GM23338 (cell line): ENCODE results near the gene SFTPB.

Source experiments
- CREB1 ChIP-seq: fragments of 250-450 bp; sonication (Bioruptor Pico); IDR thresholded peaks from 2 replicates; pipeline ENCODE4 v1.5.0; 2020; ENCODE audit warnings: low read depth, mild to moderate bottlenecking, moderate library complexity
- EZH2 ChIP-seq: fragments of 200-600 bp; sonication (generic); IDR thresholded peaks from one replicate; pipeline ENCODE4 v1.8.0; 2017; ENCODE audit warnings: antibody characterized with exemption, mild to moderate bottlenecking, low read depth; ENCODE audit not compliant: unreplicated experiment
- EZH2phosphoT487 ChIP-seq: fragments of 200-600 bp; sonication (generic); IDR thresholded peaks from one replicate; pipeline ENCODE4 v1.8.1; 2018; ENCODE audit warnings: antibody characterized with exemption; ENCODE audit not compliant: unreplicated experiment
- JUNB ChIP-seq: IDR thresholded peaks from one replicate; pipeline ENCODE4 v1.6.1; 2016; ENCODE audit warnings: antibody characterized with exemption; ENCODE audit not compliant: unreplicated experiment
- NANOG ChIP-seq: IDR thresholded peaks from 2 replicates; pipeline ENCODE4 v1.6.1; 2016; ENCODE audit warnings: antibody characterized with exemption, borderline replicate concordance
- POLR2AphosphoS5 ChIP-seq: IDR thresholded peaks from 2 replicates; pipeline ENCODE4 v1.6.1; 2016; ENCODE audit warnings: antibody characterized with exemption, low read depth
- STAT1 ChIP-seq: IDR thresholded peaks from one replicate; pipeline ENCODE4 v1.6.1; 2016; ENCODE audit warnings: antibody characterized with exemption; ENCODE audit not compliant: unreplicated experiment
- ZNF114 ChIP-seq: fragments of 250-450 bp; sonication (Bioruptor Pico); IDR thresholded peaks from 2 replicates; pipeline ENCODE4 v1.5.0; 2020; ENCODE audit warnings: mild to moderate bottlenecking, moderate library complexity
- ZNF331 ChIP-seq: fragments of 250-450 bp; sonication (Bioruptor Pico); IDR thresholded peaks from 2 replicates; pipeline ENCODE4 v1.5.0; 2020; ENCODE audit warnings: low read depth, mild to moderate bottlenecking, moderate library complexity
- TF ChIP-seq, protein P1 (sequence below), 2 experiments: fragments of 200-600 bp in 1 of 2; sonication (generic) in 1 of 2; conservative IDR thresholded peaks; 2 replicates each; pipeline versions ENCODE4 v1.5.1 to v1.6.1; 2016 to 2017; ENCODE audit warnings: antibody characterized with exemption in 2 of 2, low read depth in 2 of 2, mild to moderate bottlenecking in 2 of 2, moderate library complexity in 1 of 2
- TF ChIP-seq, protein P2 (sequence below): IDR thresholded peaks from one replicate; pipeline ENCODE4 v1.6.1; 2018; ENCODE audit warnings: antibody characterized with exemption; ENCODE audit not compliant: unreplicated experiment
- TF ChIP-seq, protein P3 (sequence below): IDR thresholded peaks from 2 replicates; pipeline ENCODE4 v1.6.1; 2016; ENCODE audit warnings: antibody characterized with exemption
- TF ChIP-seq, protein P4 (sequence below): fragments of 250-450 bp; sonication (Bioruptor Pico); IDR thresholded peaks from 2 replicates; pipeline ENCODE4 v1.5.0; 2020; ENCODE audit warnings: mild to moderate bottlenecking, moderate library complexity

DNA sequence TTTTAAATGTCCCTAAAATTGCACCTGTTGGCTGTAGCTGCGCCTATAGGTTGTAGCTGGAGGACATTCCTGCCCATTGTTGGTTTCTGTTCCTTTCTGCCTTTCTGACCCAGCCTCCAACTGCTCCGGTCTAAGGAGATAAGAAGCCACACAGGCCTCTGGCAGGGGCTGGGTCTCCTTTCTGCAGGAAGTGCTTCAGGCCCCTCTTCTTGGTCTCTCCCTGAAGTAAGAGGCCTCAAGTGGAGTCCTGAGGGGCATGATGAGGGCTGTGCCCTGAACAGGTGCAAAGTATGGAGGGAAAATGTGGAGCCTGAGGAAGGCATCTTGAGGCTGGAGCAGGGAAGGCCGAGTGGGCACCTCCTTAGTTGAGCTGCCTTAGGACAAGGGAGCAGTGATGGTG, 10.4 kb upstream of the SFTPB start:
- TF ChIP-seq EZH2 = no peak
- TF ChIP-seq, protein P1, sequence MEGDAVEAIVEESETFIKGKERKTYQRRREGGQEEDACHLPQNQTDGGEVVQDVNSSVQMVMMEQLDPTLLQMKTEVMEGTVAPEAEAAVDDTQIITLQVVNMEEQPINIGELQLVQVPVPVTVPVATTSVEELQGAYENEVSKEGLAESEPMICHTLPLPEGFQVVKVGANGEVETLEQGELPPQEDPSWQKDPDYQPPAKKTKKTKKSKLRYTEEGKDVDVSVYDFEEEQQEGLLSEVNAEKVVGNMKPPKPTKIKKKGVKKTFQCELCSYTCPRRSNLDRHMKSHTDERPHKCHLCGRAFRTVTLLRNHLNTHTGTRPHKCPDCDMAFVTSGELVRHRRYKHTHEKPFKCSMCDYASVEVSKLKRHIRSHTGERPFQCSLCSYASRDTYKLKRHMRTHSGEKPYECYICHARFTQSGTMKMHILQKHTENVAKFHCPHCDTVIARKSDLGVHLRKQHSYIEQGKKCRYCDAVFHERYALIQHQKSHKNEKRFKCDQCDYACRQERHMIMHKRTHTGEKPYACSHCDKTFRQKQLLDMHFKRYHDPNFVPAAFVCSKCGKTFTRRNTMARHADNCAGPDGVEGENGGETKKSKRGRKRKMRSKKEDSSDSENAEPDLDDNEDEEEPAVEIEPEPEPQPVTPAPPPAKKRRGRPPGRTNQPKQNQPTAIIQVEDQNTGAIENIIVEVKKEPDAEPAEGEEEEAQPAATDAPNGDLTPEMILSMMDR (conservative IDR thresholded peaks at IDR 0.05; ENCODE audit: low read depth in 2 of 2) = no peak
- TF ChIP-seq POLR2AphosphoS5 = no peak
- TF ChIP-seq, protein P2, sequence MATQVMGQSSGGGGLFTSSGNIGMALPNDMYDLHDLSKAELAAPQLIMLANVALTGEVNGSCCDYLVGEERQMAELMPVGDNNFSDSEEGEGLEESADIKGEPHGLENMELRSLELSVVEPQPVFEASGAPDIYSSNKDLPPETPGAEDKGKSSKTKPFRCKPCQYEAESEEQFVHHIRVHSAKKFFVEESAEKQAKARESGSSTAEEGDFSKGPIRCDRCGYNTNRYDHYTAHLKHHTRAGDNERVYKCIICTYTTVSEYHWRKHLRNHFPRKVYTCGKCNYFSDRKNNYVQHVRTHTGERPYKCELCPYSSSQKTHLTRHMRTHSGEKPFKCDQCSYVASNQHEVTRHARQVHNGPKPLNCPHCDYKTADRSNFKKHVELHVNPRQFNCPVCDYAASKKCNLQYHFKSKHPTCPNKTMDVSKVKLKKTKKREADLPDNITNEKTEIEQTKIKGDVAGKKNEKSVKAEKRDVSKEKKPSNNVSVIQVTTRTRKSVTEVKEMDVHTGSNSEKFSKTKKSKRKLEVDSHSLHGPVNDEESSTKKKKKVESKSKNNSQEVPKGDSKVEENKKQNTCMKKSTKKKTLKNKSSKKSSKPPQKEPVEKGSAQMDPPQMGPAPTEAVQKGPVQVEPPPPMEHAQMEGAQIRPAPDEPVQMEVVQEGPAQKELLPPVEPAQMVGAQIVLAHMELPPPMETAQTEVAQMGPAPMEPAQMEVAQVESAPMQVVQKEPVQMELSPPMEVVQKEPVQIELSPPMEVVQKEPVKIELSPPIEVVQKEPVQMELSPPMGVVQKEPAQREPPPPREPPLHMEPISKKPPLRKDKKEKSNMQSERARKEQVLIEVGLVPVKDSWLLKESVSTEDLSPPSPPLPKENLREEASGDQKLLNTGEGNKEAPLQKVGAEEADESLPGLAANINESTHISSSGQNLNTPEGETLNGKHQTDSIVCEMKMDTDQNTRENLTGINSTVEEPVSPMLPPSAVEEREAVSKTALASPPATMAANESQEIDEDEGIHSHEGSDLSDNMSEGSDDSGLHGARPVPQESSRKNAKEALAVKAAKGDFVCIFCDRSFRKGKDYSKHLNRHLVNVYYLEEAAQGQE = no peak
- TF ChIP-seq JUNB = no peak
- no peak for TF ChIP-seq CREB1 (CRISPR knock-in tag)
- TF ChIP-seq, protein P3, sequence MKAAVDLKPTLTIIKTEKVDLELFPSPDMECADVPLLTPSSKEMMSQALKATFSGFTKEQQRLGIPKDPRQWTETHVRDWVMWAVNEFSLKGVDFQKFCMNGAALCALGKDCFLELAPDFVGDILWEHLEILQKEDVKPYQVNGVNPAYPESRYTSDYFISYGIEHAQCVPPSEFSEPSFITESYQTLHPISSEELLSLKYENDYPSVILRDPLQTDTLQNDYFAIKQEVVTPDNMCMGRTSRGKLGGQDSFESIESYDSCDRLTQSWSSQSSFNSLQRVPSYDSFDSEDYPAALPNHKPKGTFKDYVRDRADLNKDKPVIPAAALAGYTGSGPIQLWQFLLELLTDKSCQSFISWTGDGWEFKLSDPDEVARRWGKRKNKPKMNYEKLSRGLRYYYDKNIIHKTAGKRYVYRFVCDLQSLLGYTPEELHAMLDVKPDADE = no peak
- TF ChIP-seq EZH2phosphoT487 = no peak
- no peak for TF ChIP-seq ZNF114 (CRISPR knock-in tag)
- TF ChIP-seq ZNF331 (CRISPR knock-in tag) = no peak
- TF ChIP-seq NANOG = no peak
- TF ChIP-seq, protein P4, sequence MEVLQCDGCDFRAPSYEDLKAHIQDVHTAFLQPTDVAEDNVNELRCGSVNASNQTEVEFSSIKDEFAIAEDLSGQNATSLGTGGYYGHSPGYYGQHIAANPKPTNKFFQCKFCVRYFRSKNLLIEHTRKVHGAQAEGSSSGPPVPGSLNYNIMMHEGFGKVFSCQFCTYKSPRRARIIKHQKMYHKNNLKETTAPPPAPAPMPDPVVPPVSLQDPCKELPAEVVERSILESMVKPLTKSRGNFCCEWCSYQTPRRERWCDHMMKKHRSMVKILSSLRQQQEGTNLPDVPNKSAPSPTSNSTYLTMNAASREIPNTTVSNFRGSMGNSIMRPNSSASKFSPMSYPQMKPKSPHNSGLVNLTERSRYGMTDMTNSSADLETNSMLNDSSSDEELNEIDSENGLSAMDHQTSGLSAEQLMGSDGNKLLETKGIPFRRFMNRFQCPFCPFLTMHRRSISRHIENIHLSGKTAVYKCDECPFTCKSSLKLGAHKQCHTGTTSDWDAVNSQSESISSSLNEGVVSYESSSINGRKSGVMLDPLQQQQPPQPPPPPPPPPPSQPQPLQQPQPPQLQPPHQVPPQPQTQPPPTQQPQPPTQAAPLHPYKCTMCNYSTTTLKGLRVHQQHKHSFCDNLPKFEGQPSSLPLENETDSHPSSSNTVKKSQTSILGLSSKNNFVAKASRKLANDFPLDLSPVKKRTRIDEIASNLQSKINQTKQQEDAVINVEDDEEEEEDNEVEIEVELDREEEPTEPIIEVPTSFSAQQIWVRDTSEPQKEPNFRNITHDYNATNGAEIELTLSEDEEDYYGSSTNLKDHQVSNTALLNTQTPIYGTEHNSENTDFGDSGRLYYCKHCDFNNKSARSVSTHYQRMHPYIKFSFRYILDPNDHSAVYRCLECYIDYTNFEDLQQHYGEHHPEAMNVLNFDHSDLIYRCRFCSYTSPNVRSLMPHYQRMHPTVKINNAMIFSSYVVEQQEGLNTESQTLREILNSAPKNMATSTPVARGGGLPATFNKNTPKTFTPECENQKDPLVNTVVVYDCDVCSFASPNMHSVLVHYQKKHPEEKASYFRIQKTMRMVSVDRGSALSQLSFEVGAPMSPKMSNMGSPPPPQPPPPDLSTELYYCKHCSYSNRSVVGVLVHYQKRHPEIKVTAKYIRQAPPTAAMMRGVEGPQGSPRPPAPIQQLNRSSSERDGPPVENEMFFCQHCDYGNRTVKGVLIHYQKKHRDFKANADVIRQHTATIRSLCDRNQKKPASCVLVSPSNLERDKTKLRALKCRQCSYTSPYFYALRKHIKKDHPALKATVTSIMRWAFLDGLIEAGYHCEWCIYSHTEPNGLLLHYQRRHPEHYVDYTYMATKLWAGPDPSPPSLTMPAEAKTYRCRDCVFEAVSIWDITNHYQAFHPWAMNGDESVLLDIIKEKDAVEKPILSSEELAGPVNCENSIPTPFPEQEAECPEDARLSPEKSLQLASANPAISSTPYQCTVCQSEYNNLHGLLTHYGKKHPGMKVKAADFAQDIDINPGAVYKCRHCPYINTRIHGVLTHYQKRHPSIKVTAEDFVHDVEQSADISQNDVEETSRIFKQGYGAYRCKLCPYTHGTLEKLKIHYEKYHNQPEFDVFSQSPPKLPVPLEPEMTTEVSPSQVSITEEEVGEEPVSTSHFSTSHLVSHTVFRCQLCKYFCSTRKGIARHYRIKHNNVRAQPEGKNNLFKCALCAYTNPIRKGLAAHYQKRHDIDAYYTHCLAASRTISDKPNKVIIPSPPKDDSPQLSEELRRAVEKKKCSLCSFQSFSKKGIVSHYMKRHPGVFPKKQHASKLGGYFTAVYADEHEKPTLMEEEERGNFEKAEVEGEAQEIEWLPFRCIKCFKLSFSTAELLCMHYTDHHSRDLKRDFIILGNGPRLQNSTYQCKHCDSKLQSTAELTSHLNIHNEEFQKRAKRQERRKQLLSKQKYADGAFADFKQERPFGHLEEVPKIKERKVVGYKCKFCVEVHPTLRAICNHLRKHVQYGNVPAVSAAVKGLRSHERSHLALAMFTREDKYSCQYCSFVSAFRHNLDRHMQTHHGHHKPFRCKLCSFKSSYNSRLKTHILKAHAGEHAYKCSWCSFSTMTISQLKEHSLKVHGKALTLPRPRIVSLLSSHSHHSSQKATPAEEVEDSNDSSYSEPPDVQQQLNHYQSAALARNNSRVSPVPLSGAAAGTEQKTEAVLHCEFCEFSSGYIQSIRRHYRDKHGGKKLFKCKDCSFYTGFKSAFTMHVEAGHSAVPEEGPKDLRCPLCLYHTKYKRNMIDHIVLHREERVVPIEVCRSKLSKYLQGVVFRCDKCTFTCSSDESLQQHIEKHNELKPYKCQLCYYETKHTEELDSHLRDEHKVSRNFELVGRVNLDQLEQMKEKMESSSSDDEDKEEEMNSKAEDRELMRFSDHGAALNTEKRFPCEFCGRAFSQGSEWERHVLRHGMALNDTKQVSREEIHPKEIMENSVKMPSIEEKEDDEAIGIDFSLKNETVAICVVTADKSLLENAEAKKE (CRISPR knock-in tag) = no peak
- no peak for TF ChIP-seq STAT1
